GM19239 (cell line): ENCODE measurements around the gene CADPS2.
"Not testable (repeated sequence)": the region's sequence is repeated elsewhere in the genome, so short reads cannot be mapped to it uniquely, and the experiment has no call there.

ENCODE experiments used
- DNase-seq: peaks from one replicate; pipeline ENCODE4 v3.0.0; 2011; ENCODE audit warnings: low spot score; ENCODE audit not compliant: insufficient read length
- FAIRE-seq: peaks from 2 replicates; lab custom pipeline; 2011; peaks lifted over from hg19 to GRCh38; lab: Jason Lieb, UNC

The CADPS2 gene

GRCh38 chr7:122679813-122680212 is 206.4 kb downstream of the CADPS2 start:
- no peak for FAIRE-seq
- no peak for DNase-seq

DNA sequence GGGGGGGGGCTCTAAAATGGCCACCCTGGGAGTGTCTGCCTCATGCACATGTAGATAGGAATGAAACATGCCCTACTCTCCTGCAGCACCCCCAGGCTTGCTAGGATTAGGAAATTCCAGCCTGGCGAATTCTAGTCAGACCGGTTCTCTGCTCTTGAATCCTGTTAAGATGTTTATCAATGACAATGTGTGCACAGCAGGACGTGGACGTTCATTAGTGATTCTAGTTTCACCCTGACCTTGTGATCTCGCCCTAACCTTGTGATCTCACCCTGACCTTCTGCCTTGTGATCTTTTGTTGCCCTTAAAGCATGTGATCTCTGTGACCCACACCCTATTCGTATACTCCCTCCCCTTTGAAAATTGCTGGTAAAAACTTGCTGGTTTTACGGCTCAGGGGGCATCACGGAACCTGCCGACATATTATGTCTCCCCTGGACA is 207.0 kb downstream of the CADPS2 start:
- not testable (repeated sequence) for DNase-seq, FAIRE-seq

GRCh38 chr7:122677149-122677548 is 209.1 kb downstream of the CADPS2 start:
- DNase-seq (no peak), FAIRE-seq (no peak)

GRCh38 chr7:122676466-122676865 is 209.8 kb downstream of the CADPS2 start:
- DNase-seq: no peak
- no peak for FAIRE-seq

- no peak for FAIRE-seq
- DNase-seq: no peak
Measured at GRCh38 chr7:122675621-122676020, 210.6 kb downstream of the CADPS2 start.

GRCh38 chr7:122675011-122675410 is 211.2 kb downstream of the CADPS2 start:
- FAIRE-seq (no peak), DNase-seq (no peak)

- no peak for DNase-seq
Measured at GRCh38 chr7:122674502-122674901, 211.8 kb downstream of the CADPS2 start.

DNA sequence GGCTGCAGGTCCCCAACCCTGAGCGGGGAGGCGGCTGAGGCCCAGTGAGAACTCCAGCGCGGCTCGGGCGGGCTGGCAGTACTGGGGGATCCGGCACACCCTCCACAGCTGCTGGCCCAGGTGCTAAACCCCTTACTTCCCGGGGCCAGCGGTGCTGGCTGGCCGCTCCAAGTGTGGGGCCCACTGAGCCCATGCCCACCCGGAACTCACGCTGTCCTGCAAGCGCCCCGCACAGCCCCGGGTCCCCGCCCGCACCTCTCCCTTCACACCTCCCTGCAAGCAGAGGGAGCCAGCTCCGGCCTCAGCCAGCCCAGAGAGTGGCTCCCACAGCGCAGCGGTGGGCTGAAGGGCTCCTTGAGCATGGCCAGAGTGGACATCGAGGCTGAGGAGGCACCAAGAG is 212.3 kb downstream of the CADPS2 start:
- DNase-seq: no peak

More at GRCh38 chr7:122674502-122674901, 211.8 kb downstream of the CADPS2 start:
- FAIRE-seq: no peak

DNA sequence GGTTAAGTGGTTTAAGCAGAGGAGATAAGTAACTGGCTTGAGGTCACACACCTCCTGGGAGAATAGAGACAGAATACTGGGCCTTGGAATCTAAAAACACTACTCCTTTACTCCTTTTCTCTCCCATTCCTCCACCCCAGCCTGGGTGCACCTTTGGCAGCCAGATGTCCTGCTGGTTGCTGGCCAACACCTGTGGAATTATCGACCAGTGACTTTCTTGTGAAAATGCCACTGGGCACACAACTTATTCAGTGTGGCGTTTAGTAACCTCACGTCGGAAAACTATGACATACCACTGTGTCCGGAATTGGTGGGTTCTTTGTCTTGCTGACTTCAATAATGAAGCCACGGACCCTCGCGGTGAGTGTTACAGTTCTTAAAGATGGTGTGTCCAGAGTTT is 213.7 kb downstream of the CADPS2 start:
- no peak for FAIRE-seq
- DNase-seq: no peak

More for the DNA sequence above, 212.3 kb downstream of the CADPS2 start:
- FAIRE-seq: no peak

DNA sequence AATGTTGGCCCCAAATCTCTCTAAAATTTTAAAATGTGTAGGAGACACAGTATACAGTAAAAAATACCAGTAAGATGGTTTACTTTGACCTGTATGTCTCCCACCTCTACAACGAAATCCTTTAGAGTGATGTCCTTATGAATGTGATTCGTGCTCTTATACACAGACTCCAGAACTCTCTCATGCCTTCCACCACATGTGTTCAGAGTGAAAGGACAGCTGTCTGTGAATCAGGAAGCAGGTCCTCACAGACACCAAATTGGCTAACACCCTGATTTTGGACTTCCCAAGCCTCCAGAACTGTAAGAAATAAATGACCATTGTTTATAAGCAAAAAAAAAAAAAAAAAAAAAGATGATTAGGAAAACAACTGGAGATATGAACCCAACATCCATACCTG is 222.5 kb downstream of the CADPS2 start:
- DNase-seq (no peak), FAIRE-seq (no peak)

DNA sequence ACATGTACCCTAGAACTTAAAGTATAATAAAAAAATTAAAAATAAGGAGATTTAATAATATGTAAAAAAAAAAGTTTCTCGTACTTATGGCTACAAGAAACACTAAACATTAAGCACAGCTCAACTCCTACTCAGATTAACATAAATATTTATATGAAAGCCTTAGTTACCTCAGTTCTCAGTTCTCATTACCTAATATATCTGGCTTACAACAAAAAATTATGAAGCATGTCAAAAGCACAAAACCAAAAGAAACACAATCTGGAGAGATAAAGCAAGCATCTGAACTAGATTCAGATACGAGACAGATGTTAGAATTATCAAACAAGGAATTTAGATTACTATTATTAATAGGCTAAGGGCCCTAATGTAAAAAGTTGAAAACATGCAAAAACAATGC is 227.4 kb downstream of the CADPS2 start:
- no peak for DNase-seq
- no peak for FAIRE-seq

GRCh38 chr7:122653685-122654084 is 232.6 kb downstream of the CADPS2 start:
- FAIRE-seq: no peak
- DNase-seq: no peak

GRCh38 chr7:122652876-122653275 is 233.4 kb downstream of the CADPS2 start:
- no peak for FAIRE-seq
- no peak for DNase-seq

DNA sequence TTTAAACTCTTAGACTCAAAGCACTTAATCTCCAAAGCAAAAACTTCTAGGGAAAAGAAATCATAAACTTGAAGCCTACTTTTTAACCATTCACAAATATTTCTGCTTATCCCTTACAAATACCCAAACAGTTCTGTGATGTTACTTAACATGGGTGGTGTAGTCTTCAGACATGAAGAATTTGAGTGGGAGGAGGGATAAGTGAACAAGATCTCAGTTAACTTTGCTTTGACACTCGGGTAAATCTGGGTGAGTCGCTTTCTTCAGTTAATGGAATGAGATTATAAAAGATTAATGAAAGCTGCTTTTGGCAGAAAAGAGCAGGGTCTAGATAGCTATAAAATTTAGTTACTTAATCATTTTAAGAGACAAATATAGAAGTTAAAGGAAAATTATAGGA is 234.8 kb downstream of the CADPS2 start:
- FAIRE-seq (no peak), DNase-seq (no peak)

- DNase-seq (no peak), FAIRE-seq (no peak)
Measured at GRCh38 chr7:122643250-122643649, 243.0 kb downstream of the CADPS2 start.

DNA sequence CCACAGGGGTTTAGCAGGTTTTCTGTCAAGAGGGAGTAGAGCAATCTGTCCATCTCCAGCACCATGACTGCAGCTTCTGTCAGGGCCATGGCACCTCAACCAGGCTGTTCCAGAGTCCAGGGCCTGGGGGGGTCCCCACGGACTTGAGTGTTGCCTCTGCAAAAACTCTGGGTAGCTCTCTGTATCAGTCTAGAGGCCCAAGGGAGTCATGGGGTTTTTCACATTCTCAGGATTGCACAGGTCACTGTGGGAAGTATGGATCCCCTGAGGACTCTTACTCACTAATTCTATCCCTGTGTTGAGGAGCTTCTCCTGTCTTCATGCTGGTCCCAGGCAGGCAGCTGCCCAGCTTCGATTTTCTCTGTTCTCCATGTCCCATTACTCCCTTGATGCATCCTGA is 247.8 kb downstream of the CADPS2 start:
- FAIRE-seq (no peak), DNase-seq (no peak)

- DNase-seq: no peak
- FAIRE-seq: no peak
Measured at GRCh38 chr7:122637784-122638183, 248.5 kb downstream of the CADPS2 start.

- DNase-seq, FAIRE-seq: not testable (repeated sequence)
Measured at GRCh38 chr7:122635481-122635880, 250.8 kb downstream of the CADPS2 start.

- FAIRE-seq (no peak), DNase-seq (no peak)
Measured at GRCh38 chr7:122633472-122633871, 252.8 kb downstream of the CADPS2 start.

DNA sequence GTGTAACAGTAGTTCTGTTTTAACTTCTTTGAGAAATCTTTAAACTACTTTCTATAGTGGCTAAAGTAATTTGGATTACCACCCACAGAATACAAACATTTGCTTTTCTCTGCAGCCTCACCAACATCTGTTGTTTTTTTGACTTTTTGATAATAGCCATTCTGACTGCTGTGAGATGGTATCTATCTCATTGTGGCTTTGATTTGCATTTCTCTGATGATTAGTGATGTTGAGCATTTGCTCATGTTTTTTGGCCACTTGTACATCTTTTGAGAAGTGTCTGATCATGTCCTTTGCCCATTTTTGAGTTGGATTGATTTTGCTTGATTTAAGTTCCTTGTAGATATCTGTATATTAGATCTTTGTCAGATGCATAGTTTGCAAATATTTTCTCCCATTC is 254.0 kb downstream of the CADPS2 start:
- FAIRE-seq (no peak), DNase-seq (no peak)

- FAIRE-seq: no peak
- no peak for DNase-seq
Measured at GRCh38 chr7:122629412-122629953, 256.8 kb downstream of the CADPS2 start.

DNA sequence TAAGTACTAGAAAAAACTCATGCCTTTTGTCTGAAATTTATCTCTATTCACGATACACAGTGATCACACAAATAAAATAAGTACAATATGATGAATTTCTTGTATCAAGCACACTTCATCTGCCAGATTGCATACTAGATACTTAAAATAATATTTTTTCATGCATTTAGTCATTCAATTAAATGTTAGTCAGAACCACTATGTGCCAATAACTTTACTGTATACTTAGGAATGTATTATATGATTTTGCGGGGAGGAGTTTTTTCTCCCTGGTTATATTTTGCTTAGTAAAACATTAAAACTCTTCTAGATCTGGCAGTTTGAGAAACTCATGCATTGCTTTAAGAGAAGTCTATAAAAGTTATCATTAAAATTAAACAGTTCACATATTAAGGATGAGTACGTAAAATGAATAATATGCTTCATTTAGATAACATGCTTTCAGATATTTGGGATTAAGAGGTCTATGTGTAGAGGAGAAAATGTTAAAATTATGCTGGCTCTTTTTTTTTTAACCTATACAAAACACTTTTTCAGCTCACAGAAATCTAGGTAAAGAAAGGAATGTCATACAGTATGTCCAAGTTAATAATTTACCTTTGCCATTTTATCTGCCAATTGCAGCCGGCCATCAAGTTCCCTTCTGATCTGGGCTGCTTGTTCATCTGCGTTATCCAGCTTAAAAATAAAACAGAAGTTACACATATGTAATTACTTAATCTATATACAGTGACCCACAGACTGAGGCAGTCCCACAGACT is 257.4 kb downstream of the CADPS2 start:
- FAIRE-seq: no peak
- no peak for DNase-seq
